Breast epithelium (tissue), 3 donors: ENCODE data around the gene MGAT1.

Experiments
- POLR2A ChIP-seq: fragments of 450-650 bp; IDR thresholded peaks from one replicate; pipeline ENCODE4 v1.6.1; 2016; ENCODE audit warnings: antibody characterized with exemption, mild to moderate bottlenecking, moderate library complexity
- POLR2AphosphoS5 ChIP-seq, 3 donors: sonication (generic); formaldehyde crosslinking; IDR thresholded peaks; one replicate each; pipeline ENCODE4 v1.6.1; 2017; ENCODE audit warnings: antibody characterized with exemption in 3 of 3
- TF ChIP-seq, protein P1 (sequence below), 3 donors: fragments of 450-650 bp; IDR thresholded peaks; one replicate each; pipeline ENCODE4 v1.5.1; 2016 to 2017; ENCODE audit warnings: antibody characterized with exemption in 3 of 3, mild to moderate bottlenecking in 3 of 3, moderate library complexity in 3 of 3

- TF ChIP-seq, protein P1, sequence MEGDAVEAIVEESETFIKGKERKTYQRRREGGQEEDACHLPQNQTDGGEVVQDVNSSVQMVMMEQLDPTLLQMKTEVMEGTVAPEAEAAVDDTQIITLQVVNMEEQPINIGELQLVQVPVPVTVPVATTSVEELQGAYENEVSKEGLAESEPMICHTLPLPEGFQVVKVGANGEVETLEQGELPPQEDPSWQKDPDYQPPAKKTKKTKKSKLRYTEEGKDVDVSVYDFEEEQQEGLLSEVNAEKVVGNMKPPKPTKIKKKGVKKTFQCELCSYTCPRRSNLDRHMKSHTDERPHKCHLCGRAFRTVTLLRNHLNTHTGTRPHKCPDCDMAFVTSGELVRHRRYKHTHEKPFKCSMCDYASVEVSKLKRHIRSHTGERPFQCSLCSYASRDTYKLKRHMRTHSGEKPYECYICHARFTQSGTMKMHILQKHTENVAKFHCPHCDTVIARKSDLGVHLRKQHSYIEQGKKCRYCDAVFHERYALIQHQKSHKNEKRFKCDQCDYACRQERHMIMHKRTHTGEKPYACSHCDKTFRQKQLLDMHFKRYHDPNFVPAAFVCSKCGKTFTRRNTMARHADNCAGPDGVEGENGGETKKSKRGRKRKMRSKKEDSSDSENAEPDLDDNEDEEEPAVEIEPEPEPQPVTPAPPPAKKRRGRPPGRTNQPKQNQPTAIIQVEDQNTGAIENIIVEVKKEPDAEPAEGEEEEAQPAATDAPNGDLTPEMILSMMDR (IDR thresholded peaks at IDR 0.05), result no peak
- TF ChIP-seq POLR2A (no peak), POLR2AphosphoS5 (IDR thresholded peaks at IDR 0.05) (no peak)
Measured at GRCh38 chr5:180786531-180787398, 15.8 kb downstream of the MGAT1 start.
